Measurements from ENCODE around the gene HCN2. TPM values are rescaled to one million over a fixed set of nuclear protein-coding genes. Genes with fewer than 3 reads are reported as not detected.

Gene HCN2
- total RNA-seq: 0.71 and 0.84 TPM in 2 replicates
- long read RNA-seq: 0 reads

- no peak for TF ChIP-seq CTCF (conservative IDR thresholded peaks at IDR 0.05)
Measured at GRCh38 chr19:589693-590395, at the start of gene HCN2. Gene HCN2, plus strand, starts transcription at chr19:589881. Its CDS starts 65 bp downstream, at chr19:589946.

GRCh38 chr19:540867-541637 is 48.6 kb upstream of the HCN2 start:
- Mint-ChIP-seq H3K27ac (ENCODE audit: unreplicated experiment) (no peak overlapping the region), H3K27me3 (ENCODE audit: low read depth) (no peaks in the 10 kb centered on the region), H3K4me1 (no peaks in the 10 kb centered on the region), H3K4me3 (no peak overlapping the region), H3K36me3 (ENCODE audit: low read depth) (peaks cover 2% of the 10 kb centered on the region), H3K9me3 (no peaks in the 10 kb centered on the region)
- DNase-seq (ENCODE audit: low read depth, low spot score): no peak
- TF ChIP-seq CTCF (conservative IDR thresholded peaks at IDR 0.05): no peak

More at GRCh38 chr19:589693-590395, at the start of gene HCN2:
- H3K27ac Mint-ChIP-seq (ENCODE audit: unreplicated experiment): no peak within 1 kb of the TSS
- peaks cover 3% of the 10 kb centered on the region for H3K4me1 Mint-ChIP-seq
- H3K36me3 Mint-ChIP-seq (ENCODE audit: low read depth): no peaks in the 10 kb centered on the region
- no peak for DNase-seq (ENCODE audit: low read depth, low spot score)
- H3K9me3 Mint-ChIP-seq: no peaks in the 10 kb centered on the region
- peaks cover 68% of the 10 kb centered on the region for H3K27me3 Mint-ChIP-seq (ENCODE audit: low read depth)
- H3K4me3 Mint-ChIP-seq: peak within 1 kb of the TSS; percentile 62

- H3K36me3 Mint-ChIP-seq (ENCODE audit: low read depth): peaks cover 2% of the 10 kb centered on the region
- no peak overlapping the region for H3K4me3 Mint-ChIP-seq
- no peaks in the 10 kb centered on the region for H3K9me3 Mint-ChIP-seq
- DNase-seq (ENCODE audit: low read depth, low spot score): no peak
- H3K27me3 Mint-ChIP-seq (ENCODE audit: low read depth): no peaks in the 10 kb centered on the region
- H3K27ac Mint-ChIP-seq (ENCODE audit: unreplicated experiment): no peak overlapping the region
- H3K4me1 Mint-ChIP-seq: no peaks in the 10 kb centered on the region
- no peak for TF ChIP-seq CTCF (conservative IDR thresholded peaks at IDR 0.05)
Measured at GRCh38 chr19:541699-542098, 48.0 kb upstream of the HCN2 start.

- H3K4me3 Mint-ChIP-seq: no peak overlapping the region
- TF ChIP-seq CTCF (conservative IDR thresholded peaks at IDR 0.05): no peak
- no peaks in the 10 kb centered on the region for H3K27me3 Mint-ChIP-seq (ENCODE audit: low read depth)
- no peaks in the 10 kb centered on the region for H3K4me1 Mint-ChIP-seq
- H3K27ac Mint-ChIP-seq (ENCODE audit: unreplicated experiment): no peak overlapping the region
- no peak for DNase-seq (ENCODE audit: low read depth, low spot score)
- peaks cover 2% of the 10 kb centered on the region for H3K36me3 Mint-ChIP-seq (ENCODE audit: low read depth)
- H3K9me3 Mint-ChIP-seq: no peaks in the 10 kb centered on the region
Measured at GRCh38 chr19:542173-542866, 47.4 kb upstream of the HCN2 start.

GRCh38 chr19:543910-544608 is 45.6 kb upstream of the HCN2 start, which contains the start of gene GZMM:
Gene GZMM, plus strand, starts transcription at chr19:544053. Its CDS starts 19 bp downstream, at chr19:544072.
- Mint-ChIP-seq H3K4me3 (no peak within 1 kb of the TSS), H3K4me1 (no peaks in the 10 kb centered on the region), H3K9me3 (no peaks in the 10 kb centered on the region), H3K27me3 (ENCODE audit: low read depth) (peaks cover 3% of the 10 kb centered on the region), H3K36me3 (ENCODE audit: low read depth) (peaks cover 2% of the 10 kb centered on the region), H3K27ac (ENCODE audit: unreplicated experiment) (peak within 1 kb of the TSS; percentile 37)
- no peak for TF ChIP-seq CTCF (conservative IDR thresholded peaks at IDR 0.05)
- DNase-seq (ENCODE audit: low read depth, low spot score): no peak

All from neural crest cell (in vitro differentiated cells).